Lower leg skin (tissue), 3 donors: ENCODE results near the gene EFEMP2.

Source experiments
- POLR2A ChIP-seq, 2 donors: fragments of 450-650 bp; IDR thresholded peaks; one replicate each; pipeline ENCODE4 v1.6.1; 2016 to 2017; ENCODE audit warnings: antibody characterized with exemption in 2 of 2, mild to moderate bottlenecking in 1 of 2, moderate library complexity in 1 of 2
- TF ChIP-seq, protein P1 (sequence below), 3 donors: fragments of 450-650 bp; IDR thresholded peaks; one replicate each; pipeline ENCODE4 v1.5.1; 2016; ENCODE audit warnings: antibody characterized with exemption in 3 of 3, mild to moderate bottlenecking in 3 of 3, moderate library complexity in 2 of 3

- TF ChIP-seq, protein P1, sequence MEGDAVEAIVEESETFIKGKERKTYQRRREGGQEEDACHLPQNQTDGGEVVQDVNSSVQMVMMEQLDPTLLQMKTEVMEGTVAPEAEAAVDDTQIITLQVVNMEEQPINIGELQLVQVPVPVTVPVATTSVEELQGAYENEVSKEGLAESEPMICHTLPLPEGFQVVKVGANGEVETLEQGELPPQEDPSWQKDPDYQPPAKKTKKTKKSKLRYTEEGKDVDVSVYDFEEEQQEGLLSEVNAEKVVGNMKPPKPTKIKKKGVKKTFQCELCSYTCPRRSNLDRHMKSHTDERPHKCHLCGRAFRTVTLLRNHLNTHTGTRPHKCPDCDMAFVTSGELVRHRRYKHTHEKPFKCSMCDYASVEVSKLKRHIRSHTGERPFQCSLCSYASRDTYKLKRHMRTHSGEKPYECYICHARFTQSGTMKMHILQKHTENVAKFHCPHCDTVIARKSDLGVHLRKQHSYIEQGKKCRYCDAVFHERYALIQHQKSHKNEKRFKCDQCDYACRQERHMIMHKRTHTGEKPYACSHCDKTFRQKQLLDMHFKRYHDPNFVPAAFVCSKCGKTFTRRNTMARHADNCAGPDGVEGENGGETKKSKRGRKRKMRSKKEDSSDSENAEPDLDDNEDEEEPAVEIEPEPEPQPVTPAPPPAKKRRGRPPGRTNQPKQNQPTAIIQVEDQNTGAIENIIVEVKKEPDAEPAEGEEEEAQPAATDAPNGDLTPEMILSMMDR (IDR thresholded peaks at IDR 0.05), result no peak
- TF ChIP-seq POLR2A (IDR thresholded peaks at IDR 0.05), result no peak
These were observed 51.5 kb downstream of the EFEMP2 start for GRCh38 chr11:65821107-65821506.
